NB4 (cell line): Measurements from ENCODE around the gene SPATS1.

Source experiments
- DNase-seq: peaks from one replicate; pipeline ENCODE4 v3.0.0; 2010; ENCODE audit warnings: low read depth
- H3K4me3 ChIP-seq: one replicate; pipeline ENCODE4 v1.5.1; 2011; ENCODE audit warnings: mild to moderate bottlenecking, low read depth, low read length, moderate library complexity
- CTCF ChIP-seq: IDR thresholded peaks from one replicate; pipeline ENCODE4 v1.5.1; 2012; ENCODE audit warnings: low read depth, low read length
- MAX ChIP-seq: IDR thresholded peaks from 2 replicates; pipeline ENCODE4 v1.6.1; 2011; ENCODE audit warnings: low read depth, low read length
- MYC ChIP-seq: IDR thresholded peaks from 2 replicates; pipeline ENCODE4 v1.6.1; 2011; ENCODE audit warnings: low read depth, low read length
- POLR2A ChIP-seq: IDR thresholded peaks from 2 replicates; pipeline ENCODE4 v1.6.1; 2011; ENCODE audit warnings: mild to moderate bottlenecking; ENCODE audit not compliant: insufficient read length; ENCODE audit errors: extremely low read depth

Gene SPATS1

GRCh38 chr6:44359973-44360372 lies 17.5 kb downstream of the SPATS1 start:
- TF ChIP-seq MYC (no peak), MAX (no peak), POLR2A (no peak), CTCF (no peak)
- H3K4me3 ChIP-seq, result no peak overlapping the region
- no peak for DNase-seq

GRCh38 chr6:44361947-44362346 lies 19.5 kb downstream of the SPATS1 start:
- H3K4me3 ChIP-seq, result no peak overlapping the region
- DNase-seq, result no peak
- no peak for TF ChIP-seq POLR2A
- no peak for TF ChIP-seq MAX
- TF ChIP-seq MYC, result no peak
- TF ChIP-seq CTCF, result no peak

GRCh38 chr6:44363377-44363926 lies 21.0 kb downstream of the SPATS1 start:
- no peak overlapping the region for H3K4me3 ChIP-seq
- no peak for DNase-seq
- TF ChIP-seq MYC, result no peak
- no peak for TF ChIP-seq POLR2A
- no peak for TF ChIP-seq MAX
- TF ChIP-seq CTCF, result no peak

- TF ChIP-seq MYC (no peak), POLR2A (no peak), CTCF (no peak), MAX (no peak)
- no peak overlapping the region for H3K4me3 ChIP-seq
- no peak for DNase-seq
Measured at GRCh38 chr6:44366781-44367180, 24.3 kb downstream of the SPATS1 start.

GRCh38 chr6:44367681-44368080 lies 25.2 kb downstream of the SPATS1 start:
- TF ChIP-seq MAX, result no peak
- no peak for TF ChIP-seq MYC
- no peak for TF ChIP-seq CTCF
- TF ChIP-seq POLR2A, result no peak
- DNase-seq, result peak; percentile 29

More at GRCh38 chr6:44367681-44368080, 25.2 kb downstream of the SPATS1 start:
- no peak overlapping the region for H3K4me3 ChIP-seq
